ENCODE measurements around the gene SDR9C7.
"Not testable (repeated sequence)": the region's sequence is repeated elsewhere in the genome, so short reads cannot be mapped to it uniquely, and the experiment has no call there.

The SDR9C7 gene

GRCh38 chr12:56933826-56934625, at the start of gene SDR9C7:
TSS of gene SDR9C7 (minus strand) at chr12:56934408. CDS start at chr12:56934261, 147 bp downstream.
- Mint-ChIP-seq H3K27me3 (peaks cover 10 to 14% of the 10 kb centered on the region in 2 donors), H3K27ac (no peak within 1 kb of the TSS), H3K9me3 (no peaks in the 10 kb centered on the region), H3K4me1 (peaks cover 0 to 1% of the 10 kb centered on the region in 2 donors), H3K4me3 (no peak within 1 kb of the TSS), H3K36me3 (no peaks in the 10 kb centered on the region)
- ATAC-seq (replicated peaks) (no peak), DNase-seq (no peak)

DNA sequence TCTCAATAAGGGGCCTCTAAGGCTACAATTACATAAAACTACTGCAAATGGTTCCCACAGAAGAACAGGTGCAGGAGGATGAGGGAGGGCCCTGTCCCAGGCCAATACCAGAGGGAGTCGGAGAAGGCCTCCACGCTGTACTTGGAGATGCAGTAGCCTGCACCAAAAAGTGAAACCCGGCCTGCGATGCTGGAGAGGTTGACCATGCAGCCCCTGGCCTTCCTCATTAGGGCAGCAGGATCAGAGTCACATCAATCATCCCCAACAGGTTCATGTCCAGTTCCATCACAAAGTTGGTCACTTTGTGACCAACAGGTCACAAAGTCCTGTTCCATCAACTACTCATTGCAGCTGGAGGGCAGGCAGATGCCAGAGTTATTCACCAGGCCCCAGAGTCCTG, 49.2 kb upstream of the SDR9C7 start:
- Mint-ChIP-seq H3K36me3 (no peaks in the 10 kb centered on the region), H3K27me3 (peaks cover 0 to 5% of the 10 kb centered on the region in 2 donors), H3K9me3 (no peaks in the 10 kb centered on the region), H3K4me1 (peaks cover 9 to 13% of the 10 kb centered on the region in 2 donors), H3K4me3 (no peak overlapping the region), H3K27ac (no peak overlapping the region)
- DNase-seq (no peak), ATAC-seq (replicated peaks) (no peak)

DNA sequence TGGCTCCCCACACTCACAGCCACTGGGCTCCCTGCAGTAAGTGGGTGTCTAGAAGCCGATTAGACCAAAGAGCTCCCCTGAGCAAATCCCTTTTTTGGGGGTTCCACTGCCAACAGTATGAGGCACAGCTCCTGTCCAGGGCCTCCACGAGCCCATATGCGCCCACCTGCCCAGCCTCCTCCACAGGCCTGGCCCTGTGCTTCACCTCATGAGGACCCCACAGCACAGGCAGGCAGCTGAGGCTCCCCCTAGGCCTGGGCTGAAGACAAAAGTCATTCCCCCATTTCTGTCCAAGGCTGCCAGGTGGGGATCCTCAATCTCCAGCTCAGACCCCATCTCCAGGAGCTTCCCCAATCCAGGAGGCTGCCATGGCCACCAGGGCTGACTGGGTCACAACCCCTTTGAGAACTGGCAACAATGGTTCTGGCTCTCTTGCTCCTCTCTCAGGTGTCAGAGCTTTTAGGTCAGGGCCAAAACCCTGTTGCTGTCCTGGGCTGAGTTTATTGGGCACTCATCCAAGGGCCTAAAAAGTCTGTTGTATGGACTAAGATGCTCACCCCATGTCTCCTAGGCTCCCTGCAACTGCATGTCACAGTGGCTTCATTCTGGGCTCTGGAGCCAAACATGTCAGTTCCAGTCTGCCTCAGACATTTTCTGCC, 48.5 kb upstream of the SDR9C7 start:
- H3K4me1 Mint-ChIP-seq; H3K9me3 Mint-ChIP-seq; DNase-seq; H3K27ac Mint-ChIP-seq; H3K4me3 Mint-ChIP-seq; H3K27me3 Mint-ChIP-seq; ATAC-seq (replicated peaks); H3K36me3 Mint-ChIP-seq: not testable (repeated sequence)

GRCh38 chr12:56980941-56981530, 46.8 kb upstream of the SDR9C7 start:
- ATAC-seq (replicated peaks), result no peak
- Mint-ChIP-seq H3K4me1 (no peaks in the 10 kb centered on the region), H3K9me3 (peaks cover 0 to 2% of the 10 kb centered on the region in 2 donors), H3K36me3 (no peaks in the 10 kb centered on the region), H3K27ac (no peak overlapping the region), H3K27me3 (no peaks in the 10 kb centered on the region), H3K4me3 (no peak overlapping the region)
- DNase-seq, result no peak

- Mint-ChIP-seq H3K27ac (no peak overlapping the region), H3K9me3 (peaks cover 0 to 2% of the 10 kb centered on the region in 2 donors), H3K27me3 (no peaks in the 10 kb centered on the region), H3K4me1 (no peaks in the 10 kb centered on the region), H3K36me3 (no peaks in the 10 kb centered on the region), H3K4me3 (no peak overlapping the region)
- DNase-seq, result no peak
- no peak for ATAC-seq (replicated peaks)
Measured at GRCh38 chr12:56980268-56980667, 46.1 kb upstream of the SDR9C7 start.

DNA sequence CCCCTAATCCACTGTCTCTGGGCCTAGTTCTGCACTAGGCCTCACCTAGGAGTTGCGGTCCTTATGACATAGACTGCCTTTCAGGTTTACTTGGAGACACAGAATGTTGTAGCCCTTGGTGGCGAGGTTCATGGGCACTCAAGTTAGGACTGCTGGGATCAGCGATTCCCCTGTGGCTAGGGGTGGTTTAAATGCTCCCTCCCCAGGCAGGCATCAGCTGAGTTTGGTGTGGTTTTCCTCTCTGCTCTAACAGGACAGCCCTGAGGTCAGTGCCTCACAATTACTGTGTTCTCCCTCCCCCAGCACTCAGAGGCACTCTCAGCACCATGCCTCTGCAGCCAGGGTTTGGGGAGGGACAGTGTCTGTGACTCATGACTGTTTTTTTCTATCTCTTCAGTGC, 45.4 kb upstream of the SDR9C7 start:
- Mint-ChIP-seq H3K27me3 (no peaks in the 10 kb centered on the region), H3K36me3 (no peaks in the 10 kb centered on the region), H3K27ac (no peak overlapping the region), H3K9me3 (peaks cover 0 to 2% of the 10 kb centered on the region in 2 donors), H3K4me1 (no peaks in the 10 kb centered on the region), H3K4me3 (no peak overlapping the region)
- no peak for DNase-seq
- no peak for ATAC-seq (replicated peaks)

DNA sequence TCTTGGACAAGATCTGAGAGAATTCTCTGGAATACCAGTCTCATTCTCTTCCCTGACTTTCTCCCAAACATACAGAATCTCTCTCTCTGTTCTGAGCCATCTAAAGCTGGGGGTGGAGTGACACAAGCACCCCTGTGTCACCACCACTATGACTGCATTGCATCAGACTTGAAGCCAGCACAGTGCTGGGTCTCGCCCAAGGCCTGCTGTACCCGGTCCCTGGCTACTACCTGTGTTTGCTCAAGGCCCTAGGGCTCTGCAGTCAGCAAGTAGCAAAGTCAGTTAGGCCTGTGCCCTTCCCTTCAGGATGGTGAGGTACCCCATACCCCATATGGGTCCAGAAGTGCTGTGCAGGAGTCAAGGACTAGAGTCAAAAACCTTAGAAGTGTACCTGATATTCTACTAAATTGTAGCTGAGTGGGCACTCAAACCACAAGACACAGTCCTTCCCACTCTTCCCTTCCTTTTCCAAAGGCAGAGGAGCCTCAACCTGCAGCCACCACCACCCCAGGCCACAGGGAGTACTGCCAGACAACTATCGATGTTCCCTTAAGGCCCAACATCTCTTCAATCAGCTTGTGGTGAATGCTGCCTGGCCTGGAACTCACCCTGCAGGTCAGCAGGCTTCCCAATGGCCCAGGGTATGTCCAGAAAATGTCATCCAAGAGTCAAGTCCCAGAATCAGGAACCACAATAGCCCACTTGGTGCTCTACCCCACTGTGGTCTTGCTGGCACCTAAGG, 44.4 kb upstream of the SDR9C7 start:
- Mint-ChIP-seq H3K36me3 (no peaks in the 10 kb centered on the region), H3K9me3 (peaks cover 0 to 2% of the 10 kb centered on the region in 2 donors), H3K27ac (peak overlapping the region; percentile 14), H3K27me3 (no peaks in the 10 kb centered on the region), H3K4me1 (no peaks in the 10 kb centered on the region), H3K4me3 (no peak overlapping the region)
- ATAC-seq (replicated peaks) (no peak), DNase-seq (no peak)

DNA sequence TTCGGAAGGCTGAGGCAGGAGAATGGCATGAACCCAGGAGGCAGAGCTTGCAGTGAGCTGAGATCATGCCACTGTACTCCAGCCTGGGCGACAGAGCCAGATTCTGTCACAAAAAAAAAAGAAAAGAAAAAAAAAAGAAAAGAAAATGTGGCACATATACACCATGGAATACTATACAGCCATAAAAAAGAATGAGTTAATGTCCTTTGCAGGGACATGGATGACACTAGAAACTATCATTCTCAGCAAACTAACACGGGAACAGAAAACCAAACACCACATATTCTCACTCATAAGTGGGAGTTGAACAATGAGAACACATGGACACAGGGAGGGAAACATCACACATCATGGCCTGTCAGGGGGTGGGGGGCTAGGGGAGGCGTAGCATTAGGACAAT, 43.2 kb upstream of the SDR9C7 start:
- not testable (repeated sequence) for ATAC-seq (replicated peaks); DNase-seq; H3K27ac Mint-ChIP-seq; H3K9me3 Mint-ChIP-seq; H3K36me3 Mint-ChIP-seq; H3K4me1 Mint-ChIP-seq; H3K4me3 Mint-ChIP-seq; H3K27me3 Mint-ChIP-seq

DNA sequence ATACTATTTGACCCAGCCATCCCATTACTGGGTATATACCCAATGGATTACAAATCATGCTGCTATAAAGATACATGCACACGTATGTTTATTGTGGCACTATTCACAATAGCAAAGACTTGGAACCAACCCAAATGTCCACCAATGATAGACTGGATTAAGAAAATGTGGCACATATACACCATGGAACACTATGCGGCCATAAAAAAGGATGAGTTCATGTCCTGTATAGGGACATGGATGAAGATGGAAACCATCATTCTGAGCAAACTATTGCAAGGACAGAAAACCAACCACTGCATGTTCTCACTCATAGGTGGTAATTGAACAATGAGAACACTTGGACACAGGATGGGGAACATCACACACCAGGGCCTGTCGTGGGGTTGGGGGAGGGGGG, 40.0 kb upstream of the SDR9C7 start:
- H3K27me3 Mint-ChIP-seq, result peaks cover 0 to 13% of the 10 kb centered on the region in 2 donors
- DNase-seq; ATAC-seq (replicated peaks); H3K4me3 Mint-ChIP-seq; H3K9me3 Mint-ChIP-seq; H3K27ac Mint-ChIP-seq; H3K36me3 Mint-ChIP-seq; H3K4me1 Mint-ChIP-seq: not testable (repeated sequence)

GRCh38 chr12:56968910-56969309, 34.7 kb upstream of the SDR9C7 start:
- not testable (repeated sequence) for DNase-seq; H3K9me3 Mint-ChIP-seq; H3K4me3 Mint-ChIP-seq; H3K4me1 Mint-ChIP-seq; H3K36me3 Mint-ChIP-seq; ATAC-seq (replicated peaks); H3K27ac Mint-ChIP-seq
- peaks cover 0 to 19% of the 10 kb centered on the region in 2 donors for H3K27me3 Mint-ChIP-seq

- H3K27me3 Mint-ChIP-seq, result peaks cover 3 to 18% of the 10 kb centered on the region in 2 donors
- not testable (repeated sequence) for ATAC-seq (replicated peaks); DNase-seq; H3K4me1 Mint-ChIP-seq; H3K9me3 Mint-ChIP-seq; H3K4me3 Mint-ChIP-seq; H3K36me3 Mint-ChIP-seq; H3K27ac Mint-ChIP-seq
Measured at GRCh38 chr12:56965997-56966642, 31.9 kb upstream of the SDR9C7 start.

GRCh38 chr12:56965124-56965523, 30.9 kb upstream of the SDR9C7 start:
- H3K27me3 Mint-ChIP-seq, result peaks cover 11 to 25% of the 10 kb centered on the region in 2 donors
- not testable (repeated sequence) for H3K27ac Mint-ChIP-seq; H3K9me3 Mint-ChIP-seq; H3K4me3 Mint-ChIP-seq; H3K36me3 Mint-ChIP-seq; DNase-seq; ATAC-seq (replicated peaks); H3K4me1 Mint-ChIP-seq

GRCh38 chr12:56963557-56963956, 29.3 kb upstream of the SDR9C7 start:
- H3K27ac Mint-ChIP-seq, result not testable (repeated sequence)

DNA sequence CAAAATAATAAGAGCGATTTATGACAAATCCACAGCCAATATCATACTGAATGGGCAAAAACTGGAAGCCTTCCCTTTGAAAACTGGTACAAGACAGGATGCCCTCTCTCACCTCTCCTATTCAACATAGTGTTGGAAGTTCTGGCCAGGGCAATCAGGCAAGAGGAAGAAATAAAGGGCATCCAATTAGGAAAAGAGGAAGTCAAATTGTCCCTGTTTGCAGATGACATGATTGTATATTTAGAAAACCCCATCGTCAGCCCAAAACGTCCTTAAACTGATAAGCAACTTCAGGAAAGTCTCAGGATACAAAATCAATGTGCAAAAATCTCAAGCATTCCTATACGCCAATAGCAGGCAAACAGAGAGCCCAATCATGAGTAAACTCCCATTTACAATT, 28.0 kb upstream of the SDR9C7 start:
- not testable (repeated sequence) for ATAC-seq (replicated peaks); H3K4me1 Mint-ChIP-seq
- peaks cover 7 to 14% of the 10 kb centered on the region in 2 donors for H3K9me3 Mint-ChIP-seq

More at GRCh38 chr12:56963557-56963956, 29.3 kb upstream of the SDR9C7 start:
- H3K4me3 Mint-ChIP-seq; ATAC-seq (replicated peaks); DNase-seq; H3K36me3 Mint-ChIP-seq; H3K9me3 Mint-ChIP-seq; H3K4me1 Mint-ChIP-seq: not testable (repeated sequence)
- H3K27me3 Mint-ChIP-seq, result peaks cover 15 to 23% of the 10 kb centered on the region in 2 donors

More for the DNA sequence above, 28.0 kb upstream of the SDR9C7 start:
- not testable (repeated sequence) for H3K4me3 Mint-ChIP-seq, H3K27ac Mint-ChIP-seq, DNase-seq
- Mint-ChIP-seq H3K36me3 (peaks cover 2 to 15% of the 10 kb centered on the region in 2 donors), H3K27me3 (peaks cover 15 to 27% of the 10 kb centered on the region in 2 donors)
